Astrocyte (in vitro differentiated cells and primary cell): ENCODE measurements around the gene AADACL2. TPM values are rescaled to one million over a fixed set of nuclear protein-coding genes. Genes with fewer than 3 reads are reported as not detected.
A peak's percentile ranks its signal among the peaks of the same experiment; 100 is the strongest.
"Not testable (repeated sequence)": the region's sequence is repeated elsewhere in the genome, so short reads cannot be mapped to it uniquely, and the experiment has no call there.

Source experiments
- DNase-seq: peaks from one replicate; pipeline ENCODE4 v3.0.0-alpha.2; 2010; ENCODE audit warnings: low read depth
- FAIRE-seq: peaks from 2 replicates; lab custom pipeline; 2011; peaks lifted over from hg19 to GRCh38; lab: Jason Lieb, UNC
- H2AFZ ChIP-seq: 2 replicates; pipeline ENCODE4 v1.6.0; 2012; ENCODE audit warnings: low read depth, low read length, inconsistent platforms
- H3K27ac ChIP-seq: 2 replicates; pipeline ENCODE4 v1.5.1; 2011; ENCODE audit warnings: low read depth, low read length, inconsistent platforms
- H3K27me3 ChIP-seq: 2 replicates; pipeline ENCODE4 v1.6.0; 2011; ENCODE audit warnings: low read length, inconsistent platforms; ENCODE audit not compliant: insufficient read depth
- H3K36me3 ChIP-seq: 2 replicates; pipeline ENCODE4 v1.5.1; 2011; ENCODE audit warnings: low read length, inconsistent platforms; ENCODE audit not compliant: insufficient read depth
- H3K4me1 ChIP-seq: 2 replicates; pipeline ENCODE4 v1.5.1; 2011; ENCODE audit warnings: low read length, inconsistent platforms; ENCODE audit not compliant: insufficient read depth
- H3K4me2 ChIP-seq: 2 replicates; pipeline ENCODE4 v1.6.0; 2012; ENCODE audit warnings: low read length, inconsistent platforms
- H3K4me3 ChIP-seq: 2 replicates; pipeline ENCODE4 v1.5.1; 2011; ENCODE audit warnings: low read depth, mild to moderate bottlenecking, low read length, inconsistent platforms; ENCODE audit not compliant: insufficient read depth
- H3K79me2 ChIP-seq: 2 replicates; pipeline ENCODE4 v1.6.0; 2012; ENCODE audit warnings: mild to moderate bottlenecking, low read length, inconsistent platforms; ENCODE audit not compliant: insufficient read depth
- H3K9ac ChIP-seq: 2 replicates; pipeline ENCODE4 v1.6.0; 2012; ENCODE audit warnings: mild to moderate bottlenecking, low read length, inconsistent platforms
- H3K9me3 ChIP-seq: 2 replicates; pipeline ENCODE4 v1.5.1; 2012; ENCODE audit warnings: low read depth, mild to moderate bottlenecking, low read length, inconsistent platforms; ENCODE audit not compliant: insufficient read depth
- H4K20me1 ChIP-seq: 2 replicates; pipeline ENCODE4 v1.6.0; 2012; ENCODE audit warnings: low read length, inconsistent platforms; ENCODE audit not compliant: insufficient read depth
- H3K27ac Mint-ChIP-seq: one replicate; pipeline ENCODE4 v1.8.0; 2021; ENCODE audit warnings: mild to moderate bottlenecking, mixed read lengths; ENCODE audit not compliant: unreplicated experiment
- H3K27me3 Mint-ChIP-seq: one replicate; pipeline ENCODE4 v1.8.0; 2021; ENCODE audit warnings: low read depth, mixed read lengths; ENCODE audit not compliant: unreplicated experiment
- H3K36me3 Mint-ChIP-seq: one replicate; pipeline ENCODE4 v1.8.0; 2021; ENCODE audit warnings: low read depth, mixed read lengths; ENCODE audit not compliant: unreplicated experiment
- H3K4me1 Mint-ChIP-seq: one replicate; pipeline ENCODE4 v1.8.0; 2021; ENCODE audit warnings: low read depth, mixed read lengths; ENCODE audit not compliant: unreplicated experiment
- H3K4me3 Mint-ChIP-seq: one replicate; pipeline ENCODE4 v1.8.0; 2021; ENCODE audit warnings: mild to moderate bottlenecking, moderate library complexity, mixed read lengths; ENCODE audit not compliant: unreplicated experiment
- H3K9me3 Mint-ChIP-seq: one replicate; pipeline ENCODE4 v1.8.0; 2021; ENCODE audit warnings: mild to moderate bottlenecking, mixed read lengths; ENCODE audit not compliant: unreplicated experiment
- EZH2 ChIP-seq: IDR thresholded peaks from 2 replicates; pipeline ENCODE4 v1.6.1; 2012; ENCODE audit warnings: mild to moderate bottlenecking, low read length, inconsistent platforms; ENCODE audit not compliant: insufficient read depth
- total RNA-seq: library from RNA; stranded (reverse); gene quantifications from 2 replicates; pipeline ENCODE4 v1.2.1, GENCODE V29; 2021
- TF ChIP-seq, protein P1 (sequence below): IDR thresholded peaks from 2 replicates; pipeline ENCODE4 v1.5.1; 2011; ENCODE audit warnings: low read depth, mild to moderate bottlenecking, inconsistent platforms, low read length, moderate library complexity; ENCODE audit not compliant: insufficient read depth

Gene AADACL2
- total RNA-seq, 1 donor from 2014 or later, result not detected

DNA sequence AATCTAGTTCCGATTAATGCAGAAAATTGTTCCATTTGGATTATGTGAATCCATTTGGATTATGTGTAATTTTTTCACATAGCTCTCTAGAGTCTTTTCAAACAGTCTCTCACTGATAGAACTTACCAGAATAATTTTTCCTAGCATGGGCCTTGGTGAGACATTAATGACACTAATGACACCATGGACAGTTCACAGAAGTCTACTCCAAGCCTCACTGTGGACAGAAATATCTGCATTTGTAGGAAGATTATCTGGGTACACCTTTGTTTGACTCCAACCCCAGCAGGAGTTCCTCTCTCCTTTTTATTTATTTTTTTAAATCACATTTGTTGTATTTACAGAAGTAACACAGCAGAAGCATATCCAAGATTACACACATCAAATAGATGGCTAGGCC is 27.9 kb downstream of the AADACL2 start:
- H3K4me1 ChIP-seq, result peaks cover 5% of the 10 kb centered on the region
- H3K4me2 ChIP-seq, result no peak overlapping the region
- H3K4me1 Mint-ChIP-seq, result no peaks in the 10 kb centered on the region
- FAIRE-seq (no peak), DNase-seq (no peak)
- H3K27ac Mint-ChIP-seq, result no peak overlapping the region
- no peaks in the 10 kb centered on the region for H4K20me1 ChIP-seq
- no peaks in the 10 kb centered on the region for H3K79me2 ChIP-seq
- no peaks in the 10 kb centered on the region for H3K36me3 ChIP-seq
- no peaks in the 10 kb centered on the region for H3K9me3 Mint-ChIP-seq
- H2AFZ ChIP-seq, result no peak overlapping the region
- no peaks in the 10 kb centered on the region for H3K36me3 Mint-ChIP-seq
- no peaks in the 10 kb centered on the region for H3K27me3 Mint-ChIP-seq
- no peak overlapping the region for H3K4me3 Mint-ChIP-seq
- H3K9me3 ChIP-seq, result no peaks in the 10 kb centered on the region
- TF ChIP-seq, protein P1, sequence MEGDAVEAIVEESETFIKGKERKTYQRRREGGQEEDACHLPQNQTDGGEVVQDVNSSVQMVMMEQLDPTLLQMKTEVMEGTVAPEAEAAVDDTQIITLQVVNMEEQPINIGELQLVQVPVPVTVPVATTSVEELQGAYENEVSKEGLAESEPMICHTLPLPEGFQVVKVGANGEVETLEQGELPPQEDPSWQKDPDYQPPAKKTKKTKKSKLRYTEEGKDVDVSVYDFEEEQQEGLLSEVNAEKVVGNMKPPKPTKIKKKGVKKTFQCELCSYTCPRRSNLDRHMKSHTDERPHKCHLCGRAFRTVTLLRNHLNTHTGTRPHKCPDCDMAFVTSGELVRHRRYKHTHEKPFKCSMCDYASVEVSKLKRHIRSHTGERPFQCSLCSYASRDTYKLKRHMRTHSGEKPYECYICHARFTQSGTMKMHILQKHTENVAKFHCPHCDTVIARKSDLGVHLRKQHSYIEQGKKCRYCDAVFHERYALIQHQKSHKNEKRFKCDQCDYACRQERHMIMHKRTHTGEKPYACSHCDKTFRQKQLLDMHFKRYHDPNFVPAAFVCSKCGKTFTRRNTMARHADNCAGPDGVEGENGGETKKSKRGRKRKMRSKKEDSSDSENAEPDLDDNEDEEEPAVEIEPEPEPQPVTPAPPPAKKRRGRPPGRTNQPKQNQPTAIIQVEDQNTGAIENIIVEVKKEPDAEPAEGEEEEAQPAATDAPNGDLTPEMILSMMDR, result no peak
- TF ChIP-seq EZH2, result no peak
- H3K27me3 ChIP-seq, result no peaks in the 10 kb centered on the region
- no peak overlapping the region for H3K27ac ChIP-seq
- H3K4me3 ChIP-seq, result no peak overlapping the region
- no peak overlapping the region for H3K9ac ChIP-seq

DNA sequence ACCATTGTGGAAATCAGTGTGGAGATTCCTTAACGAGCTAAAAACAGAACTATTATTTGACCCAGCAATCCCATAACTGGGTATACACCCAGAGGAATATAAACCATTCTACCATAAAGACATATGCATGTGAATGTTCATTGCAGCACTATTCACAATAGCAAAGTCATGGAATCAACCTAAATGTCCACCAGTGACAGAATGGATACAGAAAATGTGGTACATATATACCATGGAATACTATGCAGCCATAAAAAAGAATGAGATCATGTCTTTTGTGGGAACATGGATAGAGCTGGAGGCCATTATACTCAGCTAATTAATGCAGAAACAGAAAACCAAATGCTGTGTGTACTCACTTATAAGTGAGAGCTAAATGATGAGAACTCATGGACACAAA is 31.0 kb downstream of the AADACL2 start:
- H3K36me3 ChIP-seq, H4K20me1 ChIP-seq, H3K27me3 Mint-ChIP-seq, H3K4me3 Mint-ChIP-seq, H3K4me1 ChIP-seq, H3K4me2 ChIP-seq, H2AFZ ChIP-seq, H3K36me3 Mint-ChIP-seq, H3K9me3 Mint-ChIP-seq, FAIRE-seq, H3K79me2 ChIP-seq, H3K9me3 ChIP-seq, H3K27ac Mint-ChIP-seq, H3K9ac ChIP-seq, H3K27ac ChIP-seq, H3K4me3 ChIP-seq, DNase-seq, H3K4me1 Mint-ChIP-seq, H3K27me3 ChIP-seq: not testable (repeated sequence)

DNA sequence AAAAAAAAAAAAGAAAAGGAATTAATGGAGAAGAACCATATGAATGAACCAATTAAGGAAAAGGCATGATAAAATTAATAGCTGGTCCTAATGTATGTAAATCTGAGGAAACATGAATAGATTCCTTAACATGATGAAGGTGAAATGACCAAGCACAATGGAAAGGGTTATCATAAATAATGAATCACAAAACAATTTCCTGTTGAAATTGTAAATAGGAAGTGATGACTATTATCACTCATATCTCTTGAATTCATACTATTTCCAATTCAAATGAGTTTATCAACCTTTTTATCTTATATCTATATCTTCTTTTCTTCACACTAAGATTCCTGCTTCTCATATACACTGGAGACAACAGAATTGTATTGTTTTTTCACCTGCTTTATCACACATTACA is 32.0 kb downstream of the AADACL2 start:
- peak overlapping the region; percentile 7 for H3K27ac ChIP-seq
- H2AFZ ChIP-seq, result no peak overlapping the region
- H3K36me3 ChIP-seq, result no peaks in the 10 kb centered on the region
- no peak overlapping the region for H3K4me2 ChIP-seq
- no peaks in the 10 kb centered on the region for H3K27me3 ChIP-seq
- no peak overlapping the region for H3K9ac ChIP-seq
- H4K20me1 ChIP-seq, result no peaks in the 10 kb centered on the region
- no peaks in the 10 kb centered on the region for H3K79me2 ChIP-seq
- H3K9me3 ChIP-seq, result no peaks in the 10 kb centered on the region
- Mint-ChIP-seq H3K9me3 (no peaks in the 10 kb centered on the region), H3K27me3 (no peaks in the 10 kb centered on the region), H3K36me3 (no peaks in the 10 kb centered on the region), H3K27ac (no peak overlapping the region), H3K4me1 (peaks cover 5% of the 10 kb centered on the region), H3K4me3 (no peak overlapping the region)
- H3K4me3 ChIP-seq, result no peak overlapping the region
- no peak for TF ChIP-seq EZH2
- TF ChIP-seq, protein P1, result no peak
- DNase-seq (no peak), FAIRE-seq (peak; percentile 17)
- peaks cover 13% of the 10 kb centered on the region for H3K4me1 ChIP-seq
